DOHH2 (cell line): Measurements from ENCODE around the gene PRKAR1B.

Experiments used
- H3F3A ChIP-seq: fragments of 200-600 bp; sonication (generic), shearing (Covaris generic); 2 replicates; pipeline ENCODE4 v1.6.0; 2016; ENCODE audit warnings: antibody characterized with exemption, mild to moderate bottlenecking; ENCODE audit not compliant: control insufficient read depth, insufficient read depth
- H3K27ac ChIP-seq: fragments of 200-600 bp; sonication (generic); 2 replicates; pipeline ENCODE4 v1.5.1; 2014; ENCODE audit warnings: low read depth, mild to moderate bottlenecking, low read length, moderate library complexity
- H3K27me3 ChIP-seq: fragments of 200-600 bp; sonication (generic); 2 replicates; pipeline ENCODE4 v1.6.1; 2014; ENCODE audit warnings: mild to moderate bottlenecking, low read length, mixed read lengths; ENCODE audit not compliant: control insufficient read depth
- H3K36me3 ChIP-seq: fragments of 200-600 bp; sonication (generic); 2 replicates; pipeline ENCODE4 v1.6.1; 2014; ENCODE audit warnings: mild to moderate bottlenecking, low read length, moderate library complexity, mixed read lengths; ENCODE audit not compliant: control insufficient read depth
- H3K4me1 ChIP-seq: fragments of 200-600 bp; sonication (generic); 2 replicates; pipeline ENCODE4 v1.6.1; 2014; ENCODE audit warnings: mild to moderate bottlenecking, low read length, mixed read lengths; ENCODE audit not compliant: control insufficient read depth
- H3K4me2 ChIP-seq: fragments of 200-600 bp; sonication (generic); 2 replicates; pipeline ENCODE4 v1.6.0; 2014; ENCODE audit warnings: mild to moderate bottlenecking, low read length, moderate library complexity
- H3K4me3 ChIP-seq: fragments of 200-600 bp; sonication (generic); 2 replicates; pipeline ENCODE4 v1.5.1; 2014; ENCODE audit warnings: mild to moderate bottlenecking, low read length, mixed read lengths
- H3K79me2 ChIP-seq: fragments of 200-600 bp; sonication (generic); 2 replicates; pipeline ENCODE4 v1.6.1; 2014; ENCODE audit warnings: mild to moderate bottlenecking, low read length, mixed read lengths; ENCODE audit not compliant: control insufficient read depth
- H3K9me2 ChIP-seq: fragments of 200-600 bp; sonication (generic); replicated peaks from 2 replicates; pipeline ENCODE4 v1.6.1; 2014; ENCODE audit warnings: mild to moderate bottlenecking, low read length, mixed read lengths; ENCODE audit not compliant: control insufficient read depth
- H3K9me3 ChIP-seq: fragments of 200-600 bp; sonication (generic); 2 replicates; pipeline ENCODE4 v1.6.1; 2014; ENCODE audit warnings: antibody characterized with exemption, low read length, mixed read lengths; ENCODE audit not compliant: control insufficient read depth, insufficient read depth
- H4K20me1 ChIP-seq: fragments of 200-600 bp; sonication (generic); 2 replicates; pipeline ENCODE4 v1.6.0; 2014; ENCODE audit warnings: low read depth, mild to moderate bottlenecking, antibody characterized with exemption, low read length, moderate library complexity; ENCODE audit not compliant: control insufficient read depth, insufficient read depth
- EZH2phosphoT487 ChIP-seq: fragments of 200-600 bp; sonication (generic); IDR thresholded peaks from 2 replicates; pipeline ENCODE4 v1.6.1; 2017; ENCODE audit warnings: borderline replicate concordance, mild to moderate bottlenecking, antibody characterized with exemption, low read length, moderate library complexity, mixed read lengths
- TF ChIP-seq, protein P1 (sequence below): fragments of 200-600 bp; sonication (generic); IDR thresholded peaks from one replicate; pipeline ENCODE4 v1.5.1; 2014; ENCODE audit warnings: antibody characterized with exemption, mild to moderate bottlenecking, low read depth, low read length; ENCODE audit not compliant: poor library complexity, severe bottlenecking

PRKAR1B gene

DNA sequence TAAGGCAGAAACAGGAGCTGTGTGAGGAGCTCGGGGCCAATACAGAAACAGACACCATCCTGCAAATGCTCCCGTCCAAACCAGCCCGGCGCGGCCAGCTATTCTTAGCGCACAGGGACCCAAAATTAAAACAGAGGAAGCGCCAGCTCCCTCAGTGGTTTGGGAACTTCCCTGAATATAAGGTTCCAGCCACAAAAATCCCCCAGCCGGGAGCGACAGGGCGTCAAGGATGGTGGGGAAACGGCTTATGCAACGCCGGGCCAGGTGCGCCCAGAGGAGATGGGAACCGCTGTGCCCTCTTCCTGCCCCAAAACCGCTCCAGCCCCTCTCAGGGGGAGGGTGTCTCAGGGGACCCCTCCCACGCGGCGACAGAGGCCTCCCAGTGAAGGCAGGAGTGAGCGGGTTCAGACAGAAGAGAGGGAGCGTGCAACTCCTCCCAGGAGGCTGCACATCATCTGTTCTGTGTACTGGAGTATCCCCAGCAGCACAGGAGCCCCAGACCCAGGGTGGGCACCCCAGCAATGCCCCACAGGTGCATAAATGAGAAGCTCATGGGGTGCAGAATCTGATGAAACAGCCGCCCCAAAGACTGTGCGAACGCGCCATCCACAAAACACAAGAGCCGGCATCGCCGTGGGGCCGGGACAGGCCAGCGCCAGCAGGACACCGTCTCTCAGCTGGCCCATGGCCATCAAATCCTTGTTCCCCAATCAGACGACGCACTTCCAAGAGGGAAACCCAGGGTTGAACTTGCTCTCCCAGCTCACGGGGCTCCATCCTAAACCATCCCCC is 133.6 kb downstream of the PRKAR1B start:
- no peaks in the 10 kb centered on the region for H3F3A ChIP-seq
- H3K9me3 ChIP-seq, result peaks cover 27% of the 10 kb centered on the region; the same call in 1 of the 2 replicates
- H3K4me3 ChIP-seq, result no peak overlapping the region
- peaks cover 63% of the 10 kb centered on the region for H3K36me3 ChIP-seq
- H3K4me1 ChIP-seq, result no peaks in the 10 kb centered on the region
- TF ChIP-seq, protein P1, sequence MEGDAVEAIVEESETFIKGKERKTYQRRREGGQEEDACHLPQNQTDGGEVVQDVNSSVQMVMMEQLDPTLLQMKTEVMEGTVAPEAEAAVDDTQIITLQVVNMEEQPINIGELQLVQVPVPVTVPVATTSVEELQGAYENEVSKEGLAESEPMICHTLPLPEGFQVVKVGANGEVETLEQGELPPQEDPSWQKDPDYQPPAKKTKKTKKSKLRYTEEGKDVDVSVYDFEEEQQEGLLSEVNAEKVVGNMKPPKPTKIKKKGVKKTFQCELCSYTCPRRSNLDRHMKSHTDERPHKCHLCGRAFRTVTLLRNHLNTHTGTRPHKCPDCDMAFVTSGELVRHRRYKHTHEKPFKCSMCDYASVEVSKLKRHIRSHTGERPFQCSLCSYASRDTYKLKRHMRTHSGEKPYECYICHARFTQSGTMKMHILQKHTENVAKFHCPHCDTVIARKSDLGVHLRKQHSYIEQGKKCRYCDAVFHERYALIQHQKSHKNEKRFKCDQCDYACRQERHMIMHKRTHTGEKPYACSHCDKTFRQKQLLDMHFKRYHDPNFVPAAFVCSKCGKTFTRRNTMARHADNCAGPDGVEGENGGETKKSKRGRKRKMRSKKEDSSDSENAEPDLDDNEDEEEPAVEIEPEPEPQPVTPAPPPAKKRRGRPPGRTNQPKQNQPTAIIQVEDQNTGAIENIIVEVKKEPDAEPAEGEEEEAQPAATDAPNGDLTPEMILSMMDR, result no peak
- TF ChIP-seq EZH2phosphoT487, result no peak
- no peak overlapping the region for H3K4me2 ChIP-seq
- no peaks in the 10 kb centered on the region for H3K79me2 ChIP-seq
- H4K20me1 ChIP-seq, result no peaks in the 10 kb centered on the region
- no peaks in the 10 kb centered on the region for H3K9me2 ChIP-seq
- H3K27me3 ChIP-seq, result no peaks in the 10 kb centered on the region
- no peak overlapping the region for H3K27ac ChIP-seq

- H3K4me1 ChIP-seq, result no peaks in the 10 kb centered on the region
- H3K27me3 ChIP-seq, result no peaks in the 10 kb centered on the region
- H3K36me3 ChIP-seq, result peaks cover 78% of the 10 kb centered on the region
- H3K4me3 ChIP-seq, result no peak overlapping the region
- no peak overlapping the region for H3K4me2 ChIP-seq
- H4K20me1 ChIP-seq, result no peaks in the 10 kb centered on the region
- H3K27ac ChIP-seq, result no peak overlapping the region
- H3K9me2 ChIP-seq, result no peaks in the 10 kb centered on the region
- peaks cover 33% of the 10 kb centered on the region; the same call in 1 of the 2 replicates for H3K9me3 ChIP-seq
- H3K79me2 ChIP-seq, result no peaks in the 10 kb centered on the region
- no peak for TF ChIP-seq EZH2phosphoT487
- TF ChIP-seq, protein P1, result no peak
- no peaks in the 10 kb centered on the region for H3F3A ChIP-seq
Measured at GRCh38 chr7:591856-592628, 135.0 kb downstream of the PRKAR1B start.

DNA sequence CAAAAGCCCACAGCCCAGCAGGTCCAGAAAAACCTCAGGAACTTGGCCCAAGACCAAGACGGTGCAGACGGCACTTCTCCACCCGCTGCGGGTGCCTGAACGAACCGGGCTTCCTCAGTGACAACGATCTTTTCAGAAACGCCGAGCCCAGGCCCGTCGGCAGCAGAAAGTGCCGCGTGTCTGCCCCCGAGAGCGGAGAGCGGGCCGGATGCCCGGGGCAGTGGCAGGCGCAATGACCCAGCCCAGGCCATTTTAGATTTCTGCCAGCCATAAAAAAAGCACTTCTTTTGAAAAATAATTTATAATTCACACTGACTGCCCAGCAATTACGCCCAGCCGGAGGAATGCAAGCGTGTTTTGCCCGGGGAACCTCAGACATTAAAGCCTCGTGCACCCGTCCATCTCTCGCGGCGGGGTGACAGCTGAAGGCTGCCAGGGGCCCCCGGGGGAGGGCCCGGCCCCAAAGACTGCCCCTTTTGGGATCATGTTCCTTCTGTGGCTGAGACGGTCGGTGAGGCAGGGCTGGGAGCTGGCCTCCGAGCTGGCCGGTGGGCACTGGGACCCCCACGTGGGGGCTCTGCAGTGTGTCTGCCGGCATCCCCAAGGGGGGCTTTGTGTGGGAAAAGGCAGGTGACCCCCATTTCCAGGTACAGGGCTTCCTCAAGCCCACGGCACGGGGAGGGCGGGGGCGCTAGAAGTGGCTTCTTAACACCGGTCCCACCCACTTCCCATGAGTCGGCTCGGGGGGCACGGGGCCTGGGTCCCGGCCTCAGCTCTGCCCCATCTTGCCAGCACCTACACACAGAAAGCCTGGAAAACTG is 136.1 kb downstream of the PRKAR1B start:
- no peak overlapping the region for H3K4me3 ChIP-seq
- no peak for TF ChIP-seq EZH2phosphoT487
- TF ChIP-seq, protein P1, result no peak
- no peaks in the 10 kb centered on the region for H3K9me2 ChIP-seq
- H4K20me1 ChIP-seq, result no peaks in the 10 kb centered on the region
- no peaks in the 10 kb centered on the region for H3K27me3 ChIP-seq
- H3K79me2 ChIP-seq, result no peaks in the 10 kb centered on the region
- H3F3A ChIP-seq, result no peaks in the 10 kb centered on the region
- H3K4me2 ChIP-seq, result no peak overlapping the region
- H3K36me3 ChIP-seq, result peaks cover 83% of the 10 kb centered on the region
- no peaks in the 10 kb centered on the region for H3K4me1 ChIP-seq
- no peak overlapping the region for H3K27ac ChIP-seq
- H3K9me3 ChIP-seq, result peaks cover 33% of the 10 kb centered on the region; the same call in 1 of the 2 replicates
